GM19452 (cell line): Measurements from ENCODE around the gene UBE2G2.

Experiments
- ATAC-seq: cut with Tn5 transposase; IDR thresholded peaks from one replicate; pipeline ENCODE4 v1.9.1; 2021; ENCODE audit not compliant: unreplicated experiment

UBE2G2 gene

DNA sequence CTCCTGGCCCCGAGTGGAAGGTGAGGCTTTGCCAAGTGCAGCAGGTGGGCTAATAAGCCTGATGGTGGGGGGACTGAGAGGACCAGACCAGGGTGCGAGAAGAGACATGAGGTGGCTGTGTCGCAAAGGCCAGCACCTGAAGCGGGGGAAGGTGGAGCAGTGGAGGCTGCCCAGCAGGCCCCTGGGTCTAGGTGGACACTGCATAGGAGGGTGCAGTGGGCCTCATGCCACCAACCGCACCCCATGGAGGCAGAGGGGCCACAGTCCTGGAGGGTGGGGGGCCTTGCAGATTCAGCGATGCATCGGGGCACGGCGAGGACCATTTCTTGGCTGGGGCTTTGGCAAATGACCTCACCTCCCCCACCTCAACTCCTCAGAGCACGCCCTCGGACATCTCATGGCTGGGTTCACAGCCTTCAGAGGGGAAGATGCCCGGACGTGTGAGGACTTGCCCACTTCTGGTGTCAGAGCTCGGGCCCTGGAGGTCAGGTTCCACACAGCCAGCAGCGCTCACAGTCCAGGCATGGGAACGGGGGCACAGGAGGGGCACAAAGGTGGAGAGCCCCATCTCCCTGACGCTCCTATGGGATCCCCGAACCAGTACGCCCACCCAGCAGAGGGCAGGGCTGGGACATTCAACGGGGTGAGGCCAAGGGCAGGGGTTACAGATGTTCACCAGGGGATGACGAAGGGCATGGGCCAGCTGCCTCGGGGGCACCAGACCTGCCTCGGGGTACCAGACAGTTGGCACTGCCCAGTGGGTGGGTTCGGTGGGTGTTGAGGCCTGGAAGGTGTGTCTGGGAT is 35.4 kb downstream of the UBE2G2 start:
- no peak for ATAC-seq

DNA sequence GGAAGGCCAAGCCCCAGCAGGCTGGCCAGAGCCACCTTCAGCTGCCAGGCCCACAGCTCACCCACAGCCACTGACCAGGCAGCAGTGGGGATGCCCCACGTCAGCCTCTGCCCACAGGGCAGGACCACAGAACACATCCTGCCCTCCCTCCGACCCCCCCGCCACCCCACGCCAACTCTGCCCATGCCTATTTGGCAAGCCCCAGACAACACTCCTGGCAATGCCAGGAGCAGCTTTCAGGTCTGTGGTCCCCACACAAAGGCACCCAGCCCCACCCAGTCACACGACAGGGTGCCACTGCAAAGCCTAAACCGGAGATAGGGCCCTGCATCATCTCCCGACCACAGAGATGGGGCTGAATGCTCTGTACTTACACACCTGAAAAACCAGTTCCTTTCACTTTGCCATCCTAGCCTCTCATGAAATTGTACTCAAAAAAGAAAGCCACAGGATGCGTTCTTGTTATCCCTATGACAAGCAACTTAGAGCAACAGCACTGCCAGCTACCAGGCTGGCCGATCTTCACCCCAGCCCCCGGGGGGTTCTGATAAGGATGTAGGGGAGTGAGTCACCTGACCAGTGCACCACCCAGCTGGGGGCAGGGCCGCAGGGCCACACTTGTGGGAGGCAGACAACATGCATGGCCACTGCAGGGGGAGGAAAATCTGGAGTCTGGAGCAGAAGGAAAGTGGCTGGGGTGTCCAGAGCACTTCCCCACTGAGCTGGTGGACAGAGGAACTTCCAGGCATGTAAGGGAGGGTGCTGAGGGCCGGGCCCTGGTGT is 36.2 kb downstream of the UBE2G2 start:
- no peak for ATAC-seq

DNA sequence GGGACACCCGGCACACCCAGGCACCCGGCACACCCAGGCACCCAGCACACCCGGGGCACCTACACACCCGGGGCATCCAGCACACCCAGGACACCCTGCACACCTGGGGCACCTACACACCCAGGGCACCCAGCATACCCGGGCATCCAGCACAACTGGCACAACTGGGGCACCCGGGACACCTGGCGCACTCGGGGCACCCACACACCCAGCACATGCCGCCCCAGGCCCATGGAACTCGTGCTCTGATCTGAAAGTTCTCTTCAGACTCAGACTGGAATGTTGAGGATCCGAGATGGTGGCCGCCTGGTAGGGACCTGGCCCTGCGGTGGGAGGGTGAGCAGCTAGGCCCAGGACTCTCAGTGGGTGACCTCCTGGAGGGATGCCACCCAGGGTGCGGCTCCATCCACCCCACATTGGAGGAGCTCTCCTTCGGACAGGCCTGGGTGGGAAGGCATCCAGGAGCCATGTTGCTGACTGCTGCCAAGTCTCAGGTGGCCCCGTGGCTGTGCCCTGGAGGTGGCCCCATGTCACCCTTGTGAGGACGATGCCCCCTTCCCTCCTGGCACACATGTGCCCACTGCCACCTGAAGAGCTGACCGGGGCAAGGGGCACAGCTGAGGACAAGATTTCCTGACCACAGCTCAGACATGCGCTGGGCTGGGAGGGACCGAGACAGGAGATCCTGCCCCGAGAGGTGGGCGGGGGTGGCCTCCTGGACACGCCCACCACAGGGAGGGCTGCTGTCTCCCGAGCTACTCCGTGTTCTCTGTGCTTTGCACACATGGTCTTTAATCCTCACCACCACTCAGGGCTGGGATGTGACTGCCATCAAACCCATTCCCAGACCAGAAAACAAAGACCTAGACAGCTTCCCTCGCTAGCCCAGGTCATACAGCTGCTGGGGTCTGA is 37.0 kb downstream of the UBE2G2 start:
- no peak for ATAC-seq

DNA sequence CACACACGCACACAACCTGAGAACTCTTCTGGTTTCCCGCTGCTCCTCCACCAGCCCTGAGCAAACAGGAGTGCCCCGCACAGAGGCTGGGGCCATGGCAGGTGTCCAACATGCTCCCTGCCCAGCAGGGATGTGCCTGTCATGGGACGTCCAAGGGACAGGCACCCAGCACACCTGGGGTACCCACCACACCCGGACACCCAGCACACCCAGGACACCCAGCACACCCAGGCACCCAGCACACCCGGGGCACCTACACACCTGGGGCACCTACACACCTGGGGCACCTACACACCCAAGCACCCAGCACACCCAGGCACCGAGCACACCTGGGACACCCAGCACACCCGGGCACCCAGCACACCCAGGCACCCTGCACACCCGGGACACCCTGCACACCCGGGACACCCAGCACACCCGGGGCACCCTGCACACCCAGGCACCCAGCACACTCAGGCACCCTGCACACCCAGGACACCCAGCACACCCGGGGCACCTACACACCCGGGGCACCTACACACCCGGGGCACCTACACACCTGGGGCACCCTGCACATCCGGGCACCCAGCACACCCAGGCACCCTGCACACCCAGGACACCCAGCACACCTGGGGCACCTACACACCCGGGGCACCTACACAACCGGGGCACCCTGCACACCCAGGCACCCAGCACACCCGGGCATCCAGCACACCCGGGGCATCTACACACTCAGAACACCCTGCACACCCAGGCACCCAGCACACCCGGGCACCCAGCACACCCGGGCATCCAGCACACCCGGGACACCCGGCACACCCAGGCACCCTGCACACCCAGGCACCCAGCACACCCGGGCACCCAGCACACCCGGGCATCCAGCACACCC is 37.9 kb downstream of the UBE2G2 start:
- ATAC-seq = no peak

DNA sequence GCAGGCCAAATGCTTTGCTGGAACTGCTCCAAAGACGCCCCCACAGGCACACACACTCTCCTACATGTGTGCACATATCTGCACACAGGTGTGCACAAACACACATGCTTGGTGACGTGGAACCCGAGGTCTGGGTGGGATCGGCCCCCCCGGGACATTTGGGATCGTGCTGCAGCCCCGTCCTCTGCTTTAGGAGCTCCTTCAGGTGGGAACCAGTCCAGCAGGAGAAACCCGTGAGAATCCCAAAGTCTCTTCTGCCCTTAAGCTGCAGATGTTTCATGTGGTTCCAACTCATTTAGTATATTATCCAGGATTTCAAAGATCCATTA is 38.6 kb downstream of the UBE2G2 start:
- ATAC-seq = no peak

GRCh38 chr21:44762221-44763049 is 39.2 kb downstream of the UBE2G2 start:
- ATAC-seq = no peak

DNA sequence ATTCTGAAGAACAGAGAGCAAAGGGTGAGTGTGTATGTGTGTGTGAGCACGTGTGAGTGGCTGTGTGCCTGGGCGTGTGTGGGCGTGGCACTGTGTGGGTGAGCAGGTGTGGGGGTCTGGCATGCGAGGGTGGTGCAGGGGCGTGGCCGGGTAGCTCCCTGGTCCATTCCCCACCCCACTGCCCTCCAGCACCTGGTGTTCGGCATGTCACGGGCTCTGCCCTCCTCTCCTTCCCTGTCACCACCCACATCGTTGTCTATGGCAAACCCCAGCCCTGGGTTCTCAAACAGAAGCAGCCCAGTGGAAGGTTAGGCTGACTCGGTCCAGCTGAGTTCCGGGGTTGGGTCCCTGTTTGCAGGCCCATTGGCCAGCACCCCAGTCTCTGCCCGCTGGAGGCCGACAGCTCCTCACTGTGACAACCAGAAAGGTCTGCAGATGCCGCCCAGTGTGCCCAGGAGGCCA is 39.8 kb downstream of the UBE2G2 start:
- no peak for ATAC-seq

- ATAC-seq = no peak
Measured at GRCh38 chr21:44761011-44761729, 40.5 kb downstream of the UBE2G2 start.

- no peak for ATAC-seq
Measured at GRCh38 chr21:44760376-44760775, 41.2 kb downstream of the UBE2G2 start.

DNA sequence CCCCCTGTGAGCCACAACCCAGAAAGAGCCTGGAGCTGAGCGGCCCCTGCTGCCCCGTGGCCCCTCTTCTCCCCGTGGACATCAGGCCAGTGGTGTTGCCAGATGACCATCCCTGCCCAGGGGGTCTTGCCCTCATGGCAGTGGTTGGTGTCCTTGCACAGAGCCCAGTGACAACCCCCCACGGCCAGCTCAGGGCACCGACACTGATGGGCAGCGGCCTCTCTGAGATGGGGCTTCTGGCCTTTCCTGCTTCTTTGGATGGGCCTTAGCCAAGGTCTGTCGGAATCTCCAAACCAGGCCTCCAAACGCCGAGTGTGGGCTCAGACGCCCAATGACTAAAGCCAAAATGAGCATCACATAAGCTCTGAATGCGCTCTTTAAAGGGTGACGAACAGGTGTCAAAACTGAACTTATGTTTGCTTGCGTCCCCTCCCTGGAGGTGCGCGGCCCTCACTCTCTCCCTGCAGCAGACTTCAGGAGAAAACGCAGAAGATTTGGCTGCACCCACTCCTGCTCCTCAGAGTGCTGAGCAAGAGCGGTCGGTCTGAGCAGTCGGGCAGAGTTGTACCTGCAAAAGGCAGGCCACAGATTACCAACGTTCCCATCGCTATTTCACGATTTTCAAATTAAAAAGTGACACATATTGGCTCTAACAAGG is 41.9 kb downstream of the UBE2G2 start:
- no peak for ATAC-seq

DNA sequence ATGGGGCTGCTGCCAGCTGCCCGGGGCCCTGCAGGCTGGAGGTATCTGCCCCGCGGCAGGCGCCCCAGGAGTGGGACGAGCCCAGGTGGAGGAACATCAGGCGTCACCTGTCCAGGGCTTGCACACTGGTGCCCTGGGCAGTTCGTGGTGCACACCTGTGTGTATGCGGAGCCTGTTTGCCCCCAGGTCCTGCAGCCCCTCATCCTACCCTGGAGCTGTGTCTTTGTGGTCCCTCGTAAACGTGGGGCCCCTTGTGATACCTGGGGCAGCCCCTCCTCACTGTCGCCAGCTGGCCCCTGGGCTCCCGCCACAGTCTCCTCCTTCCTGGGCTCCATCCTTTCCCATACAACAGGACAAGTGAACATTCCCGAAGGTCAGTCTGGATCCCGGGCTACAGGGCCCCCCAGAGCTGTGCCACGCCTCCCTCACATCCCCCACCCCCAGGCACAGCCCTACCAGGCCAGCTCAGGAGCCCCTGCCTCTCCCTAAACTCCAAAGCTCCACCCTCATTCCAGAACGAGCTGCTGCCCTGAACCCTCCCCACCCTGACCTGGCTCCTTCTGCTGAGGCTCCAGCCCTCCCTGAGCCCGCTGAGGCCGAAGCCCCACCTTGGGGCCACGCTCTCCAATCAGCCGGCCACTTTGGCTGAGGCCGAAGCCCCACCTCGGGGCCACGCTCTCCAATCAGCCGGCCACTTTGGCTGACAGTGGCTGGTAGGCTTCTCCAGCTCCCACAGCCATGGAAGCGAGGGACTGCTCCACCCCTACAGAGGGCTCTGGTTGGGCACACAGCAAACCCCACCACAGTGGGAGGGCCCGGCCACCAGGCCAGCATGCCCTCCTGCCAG is 42.6 kb downstream of the UBE2G2 start:
- ATAC-seq = no peak

GRCh38 chr21:44758141-44758561 is 43.5 kb downstream of the UBE2G2 start:
- ATAC-seq = no peak

DNA sequence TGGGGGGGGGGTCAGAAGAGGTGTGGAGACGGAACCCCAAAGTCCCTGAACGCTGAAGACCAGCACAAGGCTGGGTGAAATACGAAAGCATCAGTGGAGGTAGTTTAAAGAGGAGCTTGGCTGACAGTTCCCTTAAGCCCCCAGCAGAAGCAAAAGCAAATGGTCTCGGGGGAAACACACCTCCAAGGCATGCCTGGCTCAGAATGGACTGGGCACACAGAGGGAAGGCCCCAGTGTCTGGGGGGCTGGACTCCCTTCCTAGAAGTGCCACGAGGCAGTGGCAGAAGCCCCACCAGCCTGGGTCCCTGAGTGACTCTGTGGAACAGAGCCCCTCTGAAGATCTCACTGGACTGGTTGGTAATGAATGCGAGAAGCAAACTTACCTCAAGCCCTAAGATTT is 43.9 kb downstream of the UBE2G2 start:
- ATAC-seq = no peak

- ATAC-seq = no peak
Measured at GRCh38 chr21:44756423-44757185, 45.0 kb downstream of the UBE2G2 start.

DNA sequence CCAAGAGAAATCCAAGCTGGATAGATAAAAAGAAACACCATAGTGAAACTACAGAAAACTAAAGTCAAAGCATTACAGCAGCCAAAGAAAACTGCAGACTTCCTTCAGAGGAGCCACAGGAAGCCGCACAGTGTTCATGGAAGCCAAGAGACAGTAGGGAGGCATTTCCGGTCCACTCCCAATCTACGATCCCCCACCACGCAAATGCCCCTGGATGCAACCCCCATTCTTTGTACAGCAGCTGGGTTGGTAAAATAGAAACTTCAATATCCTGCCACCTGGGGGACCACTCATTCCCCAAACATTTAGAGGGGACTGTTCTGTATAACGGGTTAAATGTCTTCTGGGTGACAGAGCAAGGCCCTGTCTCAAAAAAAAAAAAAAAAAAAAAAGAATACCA is 46.4 kb downstream of the UBE2G2 start:
- no peak for ATAC-seq

DNA sequence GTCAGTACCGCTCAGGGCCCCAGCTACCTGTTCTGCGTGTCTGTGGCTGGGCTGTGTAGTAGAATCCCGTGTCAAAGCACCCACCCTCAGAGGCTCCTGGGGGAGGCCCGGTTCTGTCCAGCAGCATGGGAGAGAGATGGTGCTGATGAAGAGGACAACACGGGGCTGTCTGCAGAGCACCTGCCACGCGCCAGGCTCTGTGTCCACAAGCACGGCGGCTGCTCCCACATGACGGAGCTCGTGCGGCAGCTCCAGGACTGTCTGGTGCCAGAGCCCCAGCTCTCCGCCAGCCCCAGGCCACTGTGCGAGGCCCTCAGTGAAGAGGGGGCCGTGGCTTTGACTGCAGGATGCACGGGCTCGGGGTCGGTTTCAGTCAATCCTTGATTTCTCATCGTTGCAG is 48.3 kb downstream of the UBE2G2 start:
- ATAC-seq = no peak
